HepG2 (cell line): ENCODE data around the gene INO80B. TPM values are rescaled to one million over a fixed set of nuclear protein-coding genes. Genes with fewer than 3 reads are reported as not detected.

Experiments used
- ATF2 ChIP-seq: sonication (generic); formaldehyde crosslinking; IDR thresholded peaks from 2 replicates; pipeline ENCODE4 v1.4.0; 2020; ENCODE audit warnings: missing genetic modification reagents
- FIP1L1 ChIP-seq: fragments of 200-400 bp; formaldehyde crosslinking; IDR thresholded peaks from 2 replicates; pipeline ENCODE4 v1.6.1; 2018; ENCODE audit warnings: low read depth, mild to moderate bottlenecking, low read length, moderate library complexity, borderline replicate concordance; ENCODE audit not compliant: insufficient read depth
- HCFC1 ChIP-seq: fragments of 150-350 bp; IDR thresholded peaks from 2 replicates; pipeline ENCODE4 v1.6.1; 2014; ENCODE audit warnings: low read depth, low read length
- KLF11 ChIP-seq: IDR thresholded peaks from 2 replicates; pipeline ENCODE4 v1.6.1; 2016; ENCODE audit warnings: missing compliant biosample characterization
- MAZ ChIP-seq, 2 experiments: sonication (generic) in 1 of 2; formaldehyde crosslinking in 1 of 2; IDR thresholded peaks; 2 replicates each; pipeline versions ENCODE4 v1.5.0 to v1.6.1; 2012 to 2020; ENCODE audit warnings: low read depth in 2 of 2, mild to moderate bottlenecking in 2 of 2, borderline replicate concordance in 1 of 2, improper control_type of control experiment in 1 of 2, low read length in 1 of 2, missing genetic modification reagents in 1 of 2, moderate library complexity in 1 of 2
- MBD4 ChIP-seq: IDR thresholded peaks from 2 replicates; pipeline ENCODE4 v1.6.1; 2012; ENCODE audit warnings: low read length, inconsistent platforms, borderline replicate concordance
- NCOA1 ChIP-seq: sonication (generic); formaldehyde crosslinking; IDR thresholded peaks from 2 replicates; pipeline ENCODE4 v1.9.0; 2021; ENCODE audit warnings: missing genetic modification reagents
- NR2C2 ChIP-seq: sonication (generic); formaldehyde crosslinking; IDR thresholded peaks from 2 replicates; pipeline ENCODE4 v1.4.0; 2020; ENCODE audit warnings: missing genetic modification reagents, mild to moderate bottlenecking, moderate library complexity, borderline replicate concordance
- PCBP2 ChIP-seq: fragments of 200-400 bp; formaldehyde crosslinking; optimal IDR thresholded peaks from 2 replicates; pipeline ENCODE3; 2018; ENCODE audit warnings: low read length, low read depth; ENCODE audit not compliant: poor library complexity, severe bottlenecking
- PRDM4 ChIP-seq: sonication (generic); formaldehyde crosslinking; IDR thresholded peaks from 2 replicates; pipeline ENCODE4 v1.9.0; 2021; ENCODE audit warnings: missing genetic modification reagents, borderline replicate concordance
- REPIN1 ChIP-seq: sonication (generic); formaldehyde crosslinking; IDR thresholded peaks from 2 replicates; pipeline ENCODE4 v1.8.0; 2022; ENCODE audit warnings: missing genetic modification reagents, low read depth, mild to moderate bottlenecking, borderline replicate concordance
- RFXAP ChIP-seq: sonication (generic); formaldehyde crosslinking; IDR thresholded peaks from 2 replicates; pipeline ENCODE4 v1.4.0; 2020; ENCODE audit warnings: missing genetic modification reagents, borderline replicate concordance
- RXRB ChIP-seq: IDR thresholded peaks from 2 replicates; pipeline ENCODE4 v1.6.1; 2016; ENCODE audit warnings: borderline replicate concordance, missing genetic modification reagents, missing compliant biosample characterization
- SALL2 ChIP-seq: sonication (generic); formaldehyde crosslinking; IDR thresholded peaks from 2 replicates; pipeline ENCODE4 v1.8.1; 2023; ENCODE audit warnings: mild to moderate bottlenecking, missing genetic modification reagents, inconsistent platforms
- SIN3B ChIP-seq: fragments of 150-350 bp; IDR thresholded peaks from 2 replicates; pipeline ENCODE4 v1.6.1; 2014; ENCODE audit warnings: low read length
- TEAD3 ChIP-seq: optimal IDR thresholded peaks from 2 replicates; pipeline ENCODE3; 2016; ENCODE audit warnings: borderline replicate concordance
- ZBTB4 ChIP-seq: sonication (generic); formaldehyde crosslinking; IDR thresholded peaks from 2 replicates; pipeline ENCODE4 v1.4.0; 2020; ENCODE audit warnings: missing genetic modification reagents, mild to moderate bottlenecking, borderline replicate concordance
- ZBTB44 ChIP-seq: sonication (generic); formaldehyde crosslinking; IDR thresholded peaks from 2 replicates; pipeline ENCODE4 v1.4.0; 2020; ENCODE audit warnings: missing genetic modification reagents
- ZNF33A ChIP-seq: sonication (generic); formaldehyde crosslinking; IDR thresholded peaks from 2 replicates; pipeline ENCODE4 v1.5.1; 2020; ENCODE audit warnings: missing genetic modification reagents, mild to moderate bottlenecking, moderate library complexity, borderline replicate concordance
- ZNF737 ChIP-seq: sonication (generic); formaldehyde crosslinking; IDR thresholded peaks from 2 replicates; pipeline ENCODE4 v1.5.0; 2020; ENCODE audit warnings: missing genetic modification reagents, mild to moderate bottlenecking, borderline replicate concordance
- polyA plus RNA-seq, 8 experiments: library from polyadenylated mRNA; depleted of rRNA in 3 of 8; stranded (reverse) in 7 of 8; unstranded in 1 of 8; fragments of >200 nt; fragmentation: Illumina TruSeq in 4 of 8; extraction: Trizol in 4 of 8; gene quantifications; 2 replicates each; pipeline versions ENCODE4 v1.2.1 to v1.2.3, GENCODE V29; 2011 to 2016; ENCODE audit warnings: low read depth in 4 of 8, missing spikeins in 1 of 8, mixed read lengths in 1 of 8; ENCODE audit not compliant: insufficient read depth in 1 of 8
- total RNA-seq, 5 experiments: library from RNA; depleted of rRNA; stranded (reverse); fragments of >200 nt; fragmentation: Illumina TruSeq; extraction: Trizol; gene quantifications; 2 replicates each; pipeline ENCODE4 v1.2.3, GENCODE V29; 2016; ENCODE audit warnings: low read depth in 1 of 5

The INO80B gene
- total and polyA plus RNA-seq, 2 of the 13 experiments (the other 11 are each of a cell fraction or from before 2014, with no cell fraction given) = 6.2 to 14.5 TPM

- TF ChIP-seq ATF2 (CRISPR knock-in tag) (no peak), PRDM4 (CRISPR knock-in tag) (0 out of 2 replicates have a peak, but pooled peaks have one; percentile 57), REPIN1 (peak; percentile 64; the same call in 1 of the 2 replicates), RXRB (peak; percentile 99), MAZ (IDR thresholded peaks at IDR 0.05; ENCODE audit: borderline replicate concordance, low read depth, low read length) (peak; percentile 82; the same call in 1 of the 2 replicates), MAZ (CRISPR knock-in tag; IDR thresholded peaks at IDR 0.05; ENCODE audit: low read depth) (peak; percentile 48; the same call in 1 of the 2 replicates), PCBP2 (no peak), SALL2 (CRISPR knock-in tag) (no peak), TEAD3 (CRISPR knock-in tag) (peak; percentile 74), KLF11 (CRISPR knock-in tag) (no peak), NCOA1 (no peak; the same call in 1 of the 2 replicates), ZNF737 (CRISPR knock-in tag) (no peak), ZBTB44 (CRISPR knock-in tag) (peak; percentile 49; the same call in 1 of the 2 replicates), NR2C2 (CRISPR knock-in tag) (peak; percentile 94), ZNF33A (CRISPR knock-in tag) (no peak), SIN3B (no peak), HCFC1 (no peak), MBD4 (no peak), FIP1L1 (no peak), RFXAP (CRISPR knock-in tag) (peak; percentile 54; the same call in 1 of the 2 replicates), ZBTB4 (CRISPR knock-in tag) (no peak)
Observed at GRCh38 chr2:74502147-74502719, 47.3 kb downstream of the INO80B start (continued).
